GM21528 (cell line): ENCODE measurements around the gene PARVB.

Experiments
- ATAC-seq: cut with Tn5 transposase; IDR thresholded peaks from one replicate; pipeline ENCODE4 v1.9.1; 2021; ENCODE audit warnings: mild to moderate bottlenecking, moderate library complexity; ENCODE audit not compliant: unreplicated experiment, low FRiP score

The PARVB gene

GRCh38 chr22:44153710-44154109, 129.6 kb downstream of the PARVB start:
- ATAC-seq, result no peak

- no peak for ATAC-seq
Observed at GRCh38 chr22:44154436-44154942, 130.4 kb downstream of the PARVB start.

- ATAC-seq, result no peak
Observed at GRCh38 chr22:44155115-44155514, 131.0 kb downstream of the PARVB start.

- ATAC-seq, result no peak
Observed at GRCh38 chr22:44157916-44158618, 134.0 kb downstream of the PARVB start.

- ATAC-seq, result no peak
Observed at GRCh38 chr22:44158816-44159215, 134.7 kb downstream of the PARVB start.

- ATAC-seq, result no peak
Observed at GRCh38 chr22:44159221-44159620, 135.1 kb downstream of the PARVB start.

GRCh38 chr22:44159811-44160210, 135.7 kb downstream of the PARVB start:
- ATAC-seq, result no peak

GRCh38 chr22:44160421-44160820, 136.3 kb downstream of the PARVB start:
- ATAC-seq, result no peak

- ATAC-seq, result no peak
Observed at GRCh38 chr22:44161673-44162072, 137.6 kb downstream of the PARVB start.

GRCh38 chr22:44162960-44163359, 138.9 kb downstream of the PARVB start:
- ATAC-seq, result no peak

GRCh38 chr22:44163536-44163935, 139.4 kb downstream of the PARVB start:
- ATAC-seq, result no peak

GRCh38 chr22:44164031-44164430, 139.9 kb downstream of the PARVB start:
- no peak for ATAC-seq

- ATAC-seq, result no peak
Observed at GRCh38 chr22:44165286-44165874, 141.3 kb downstream of the PARVB start.

- no peak for ATAC-seq
Observed at GRCh38 chr22:44166498-44167276, 142.6 kb downstream of the PARVB start.

- no peak for ATAC-seq
Observed at GRCh38 chr22:44167501-44167900, 143.4 kb downstream of the PARVB start.

GRCh38 chr22:44168206-44168605, 144.1 kb downstream of the PARVB start:
- no peak for ATAC-seq

GRCh38 chr22:44170470-44170869, 146.4 kb downstream of the PARVB start:
- ATAC-seq, result no peak

GRCh38 chr22:44171561-44171960, 147.5 kb downstream of the PARVB start:
- no peak for ATAC-seq

- ATAC-seq, result no peak
Observed at GRCh38 chr22:44172370-44173108, 148.4 kb downstream of the PARVB start.

- no peak for ATAC-seq
Observed at GRCh38 chr22:44173154-44173553, 149.1 kb downstream of the PARVB start.

GRCh38 chr22:44175676-44176075, 151.6 kb downstream of the PARVB start:
- no peak for ATAC-seq
